NCI-H1048 (cell line): ENCODE results near the gene SEMA6C.

Experiments
- DNase-seq: peaks from one replicate; lab custom pipeline; 2025; lab: John Stamatoyannopoulos, UW

Gene SEMA6C

GRCh38 chr1:151158326-151158725 is 11.9 kb upstream of the SEMA6C start:
- no peak for DNase-seq

- no peak for DNase-seq
Measured at GRCh38 chr1:151157067-151157531, 10.7 kb upstream of the SEMA6C start.

- DNase-seq: no peak
Measured at GRCh38 chr1:151156515-151156819, 10.0 kb upstream of the SEMA6C start, which contains the start of gene TNFAIP8L2. TSS of gene TNFAIP8L2 (plus strand) at chr1:151156649. CDS start at chr1:151158698, 2,049 bp downstream.

DNA sequence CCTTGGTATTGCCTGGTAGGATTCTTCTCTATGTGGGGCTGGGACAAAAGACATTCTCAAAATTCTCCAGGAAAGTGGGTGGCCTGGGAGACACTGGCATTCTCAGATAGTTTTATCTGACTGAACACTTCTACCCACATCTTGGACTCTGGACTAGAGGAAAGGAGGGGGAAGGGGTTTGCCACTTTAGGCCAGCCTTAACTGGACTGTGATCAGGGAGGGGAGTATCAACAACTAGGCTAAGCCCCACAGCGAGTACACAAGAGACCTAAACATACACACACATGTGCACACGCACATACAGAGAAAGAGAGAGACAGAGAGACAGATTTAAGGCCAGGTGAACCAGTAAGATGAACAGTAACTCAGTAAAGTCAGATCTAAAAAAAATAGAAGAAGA is 1.2 kb upstream of the SEMA6C start:
- no peak for DNase-seq

- no peak for DNase-seq
Measured at GRCh38 chr1:151147132-151147503, 687 bp upstream of the SEMA6C start.

GRCh38 chr1:151146072-151146411 is 389 bp downstream of the SEMA6C start:
- no peak for DNase-seq

DNA sequence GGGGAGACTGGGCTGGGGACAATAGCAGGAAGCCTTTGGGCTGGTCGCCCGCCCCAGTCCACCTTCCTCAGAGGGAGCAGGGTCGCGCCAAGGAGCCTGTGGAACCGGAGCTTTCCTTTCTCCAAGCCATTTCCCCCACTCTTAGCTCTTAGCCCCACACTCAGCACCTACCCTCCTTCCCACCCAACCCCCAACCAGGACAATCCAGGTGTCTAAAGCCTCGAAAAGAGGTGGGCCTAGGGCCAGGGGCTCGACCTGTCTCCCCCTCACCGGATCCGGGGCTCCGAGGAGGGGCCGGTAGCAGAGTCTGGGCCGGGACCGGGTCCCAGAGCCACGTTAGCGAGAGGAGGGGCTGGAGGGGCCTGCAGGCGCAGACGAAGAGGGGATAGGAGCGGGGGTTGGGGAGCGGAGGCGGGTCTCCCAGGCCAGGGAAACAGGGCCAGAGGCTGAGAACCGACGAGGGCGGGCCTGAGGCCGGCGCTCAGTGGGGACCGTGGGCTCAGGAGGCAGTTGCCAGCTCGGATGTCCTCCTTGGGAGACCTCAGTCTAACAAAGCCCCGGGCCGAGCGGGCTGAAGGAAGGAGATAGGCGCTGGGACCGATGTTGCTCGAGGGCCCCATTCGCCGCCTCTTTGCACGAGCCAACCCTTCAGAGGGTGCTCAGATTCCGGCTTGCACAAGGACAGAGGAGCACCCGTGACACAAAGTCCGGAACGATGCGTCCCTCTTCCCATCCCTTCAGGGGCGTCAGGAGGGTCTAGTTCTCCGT is 943 bp downstream of the SEMA6C start:
- no peak for DNase-seq

DNA sequence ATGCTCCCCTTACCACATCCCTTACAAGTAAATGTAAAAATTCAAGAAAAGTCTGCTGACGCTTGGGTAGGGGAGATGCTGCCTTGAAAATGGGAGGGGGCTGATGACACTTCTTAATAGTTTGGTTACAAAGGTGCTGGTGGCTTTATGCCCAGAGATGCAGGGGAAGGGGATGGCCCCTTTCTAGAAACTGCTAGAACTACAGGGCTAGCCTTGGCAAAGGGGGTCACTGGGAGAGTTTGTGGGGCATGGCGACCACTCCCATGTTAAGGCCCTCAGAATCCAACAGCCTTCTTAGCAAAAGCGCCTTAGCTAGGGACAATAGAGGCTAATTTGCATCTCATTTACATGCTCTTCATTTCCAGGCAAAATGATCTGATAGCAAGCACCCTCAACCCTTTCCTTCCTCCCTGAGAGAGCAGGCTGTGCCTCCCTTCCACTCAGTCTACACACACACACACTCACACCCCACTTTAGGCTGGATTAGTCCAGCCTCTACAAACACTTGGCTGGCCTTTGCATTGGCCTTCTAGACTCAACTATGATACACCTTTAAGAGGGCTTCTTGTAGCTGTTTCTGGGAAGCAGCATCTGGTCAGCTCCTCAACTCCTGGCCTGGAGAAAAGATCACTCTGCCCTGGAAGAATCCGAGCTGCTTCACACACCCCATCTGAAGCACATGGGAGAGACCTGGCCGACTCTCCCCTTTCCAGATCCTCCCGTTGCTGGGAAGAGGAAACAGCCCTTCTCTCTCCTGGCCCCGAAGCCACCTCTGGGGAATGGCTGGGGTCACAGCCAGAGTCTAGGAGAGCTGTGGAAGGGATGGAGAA is 1.7 kb downstream of the SEMA6C start:
- no peak for DNase-seq

DNA sequence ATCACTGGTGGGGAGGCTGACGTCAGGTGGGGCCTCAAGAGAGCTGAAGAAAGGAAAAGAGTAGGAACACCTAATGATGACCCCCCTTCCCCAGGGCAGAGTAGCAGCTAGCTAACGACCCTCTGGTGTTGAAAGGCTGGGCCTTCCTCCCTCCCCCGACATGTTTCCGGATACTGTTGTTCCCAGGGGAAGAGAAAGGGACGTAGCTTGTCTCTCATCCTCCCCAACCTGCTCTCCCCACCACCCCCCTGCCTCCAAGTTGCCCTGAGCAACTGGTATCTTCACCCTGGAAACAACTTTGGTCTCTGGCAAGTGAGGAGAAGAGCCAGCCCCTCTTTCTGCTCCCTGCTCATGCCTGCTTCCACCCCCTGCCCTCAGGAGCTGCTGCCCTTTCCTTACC is 2.4 kb downstream of the SEMA6C start:
- DNase-seq: no peak

DNA sequence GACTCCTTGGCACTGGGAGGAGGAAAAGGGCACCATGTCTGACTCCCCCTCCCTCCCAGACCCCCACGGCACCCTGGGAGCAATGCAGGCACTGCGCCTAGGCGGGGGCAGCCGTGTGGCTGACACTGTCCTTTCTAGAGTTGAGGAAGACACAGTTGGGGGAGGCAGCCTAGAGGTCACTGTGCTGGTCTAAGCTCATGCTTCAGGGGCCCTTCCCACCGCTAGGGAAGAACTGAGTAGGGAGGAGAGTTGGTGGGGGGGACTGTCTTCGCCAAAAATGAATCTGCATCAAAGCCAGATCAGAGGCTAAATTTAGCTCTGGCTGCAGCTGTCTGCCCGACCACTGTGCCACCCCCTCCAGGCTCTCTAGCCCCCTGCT is 3.4 kb downstream of the SEMA6C start:
- DNase-seq: no peak

- no peak for DNase-seq
Measured at GRCh38 chr1:151142411-151143056, 3.9 kb downstream of the SEMA6C start.

DNA sequence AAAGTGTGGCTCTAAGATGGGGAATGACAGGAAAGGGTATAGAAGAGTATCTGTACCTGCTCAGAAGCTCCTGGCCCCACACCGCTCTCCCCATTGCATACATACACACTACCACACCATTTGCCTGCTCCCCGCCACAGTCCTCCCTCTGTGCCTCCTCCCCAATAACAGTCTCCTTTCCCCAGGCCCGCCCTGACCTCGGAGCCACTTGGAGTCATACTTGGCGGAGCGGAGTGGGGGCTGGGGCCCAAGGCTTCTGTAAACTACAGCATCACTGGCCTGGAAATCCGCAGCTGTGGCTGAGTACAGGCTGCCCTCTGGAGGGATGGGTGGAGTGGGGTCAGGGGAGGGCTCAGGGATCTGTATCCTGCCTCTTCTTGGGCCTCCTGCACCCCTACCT is 8.6 kb downstream of the SEMA6C start:
- no peak for DNase-seq

DNA sequence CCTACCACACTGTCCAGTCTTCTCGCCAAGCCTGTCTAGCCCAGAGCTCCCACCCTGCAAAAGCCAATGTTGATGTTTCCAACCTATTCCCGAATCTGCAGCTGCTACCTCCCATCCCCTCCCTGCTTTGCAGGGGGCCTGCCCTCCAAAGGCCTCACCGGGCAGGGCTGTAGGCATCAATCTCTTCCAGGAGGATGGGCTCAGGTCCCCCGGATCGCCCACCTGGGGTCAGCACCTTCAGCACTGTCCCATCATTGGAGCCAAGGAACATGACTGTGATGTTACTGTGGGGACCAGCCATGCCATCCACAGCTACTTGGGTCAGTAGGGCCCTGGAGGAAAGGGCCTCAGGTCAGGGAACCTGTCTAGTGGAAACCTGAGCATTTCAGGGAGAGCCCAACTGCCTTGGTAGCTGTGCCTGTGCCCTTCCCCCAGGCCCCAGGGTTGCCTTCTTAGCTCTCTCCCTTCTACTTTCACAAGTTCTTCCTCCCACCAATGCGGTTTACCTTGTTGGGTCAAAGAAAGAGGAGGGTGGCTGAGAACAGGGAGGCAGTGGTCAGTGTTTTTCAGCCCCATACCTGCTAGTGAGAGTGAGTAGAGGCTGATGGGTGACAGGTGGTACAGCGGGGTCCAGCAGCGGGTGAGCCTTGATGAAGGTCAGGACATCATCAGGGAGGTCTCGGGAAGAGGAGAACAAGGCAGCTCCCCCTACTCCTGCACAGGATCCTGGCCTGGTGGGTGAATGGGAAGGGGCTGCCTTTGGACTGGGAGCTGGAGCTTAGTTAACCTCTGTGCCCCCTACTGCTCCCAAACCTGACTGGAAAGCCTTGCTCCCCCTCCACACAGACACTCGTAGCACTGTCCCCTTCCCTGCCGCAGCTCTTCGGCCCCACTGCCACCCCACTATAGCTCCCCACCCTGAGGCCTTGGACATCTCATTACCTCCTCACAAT is 10.7 kb downstream of the SEMA6C start:
- DNase-seq: no peak

DNA sequence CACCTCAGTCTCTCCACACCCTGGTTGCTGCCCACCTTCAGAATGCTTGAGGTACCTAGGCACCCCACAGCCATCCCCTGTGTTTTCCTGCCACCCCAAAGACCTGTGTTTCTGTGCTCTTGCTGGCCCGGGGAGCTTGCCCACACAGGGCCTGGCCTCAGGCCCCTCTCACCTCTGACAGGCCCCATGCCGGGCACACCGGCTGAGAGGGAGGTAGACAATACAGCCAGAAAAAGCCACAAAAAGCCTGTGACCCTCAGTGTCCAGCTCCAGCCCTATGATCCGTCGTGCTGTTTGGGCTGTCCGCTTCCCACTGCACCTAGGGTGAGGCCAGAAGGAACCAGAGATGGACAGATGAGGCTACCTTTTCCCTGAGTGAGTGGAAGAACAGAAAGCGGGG is 11.4 kb downstream of the SEMA6C start:
- no peak for DNase-seq

- no peak for DNase-seq
Measured at GRCh38 chr1:151134396-151134795, 12.0 kb downstream of the SEMA6C start.

GRCh38 chr1:151133018-151133806 is 13.2 kb downstream of the SEMA6C start:
- no peak for DNase-seq

DNA sequence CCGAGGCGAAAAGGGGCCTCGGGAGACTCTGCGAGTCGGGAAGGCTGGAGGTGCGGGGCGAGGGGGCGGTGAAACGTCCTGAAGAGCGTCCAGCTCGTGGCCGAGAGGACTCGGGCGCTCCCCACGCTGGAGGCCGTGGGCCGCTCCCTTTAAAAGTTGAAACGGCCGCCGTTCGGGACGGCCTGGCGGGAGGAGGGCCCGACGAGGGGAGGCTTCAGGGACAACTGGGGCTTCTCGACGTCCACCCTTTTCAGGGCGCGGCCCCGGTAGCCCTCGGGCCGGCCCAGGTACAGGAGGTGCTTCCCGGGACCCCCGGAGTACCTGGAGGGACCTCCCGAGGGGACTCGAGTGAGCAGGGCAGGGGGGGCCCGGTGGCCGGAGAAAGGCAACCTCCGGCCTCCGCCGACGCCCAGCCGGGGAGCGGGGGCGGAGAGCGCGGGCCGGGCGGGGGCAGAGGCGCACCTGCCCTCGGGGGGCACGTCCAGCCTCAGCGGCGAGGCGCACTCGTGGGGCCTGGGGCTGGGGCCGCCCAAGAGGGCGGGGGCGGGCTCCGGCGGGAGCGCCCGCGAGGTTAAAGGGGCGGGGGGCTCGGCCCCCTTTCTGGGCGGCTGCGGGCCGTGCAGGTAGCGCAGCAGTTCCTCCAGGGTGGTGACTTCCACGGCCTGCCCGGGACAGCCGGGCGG is 14.0 kb downstream of the SEMA6C start:
- no peak for DNase-seq

- no peak for DNase-seq
Measured at GRCh38 chr1:151131701-151132334, 14.6 kb downstream of the SEMA6C start.

DNA sequence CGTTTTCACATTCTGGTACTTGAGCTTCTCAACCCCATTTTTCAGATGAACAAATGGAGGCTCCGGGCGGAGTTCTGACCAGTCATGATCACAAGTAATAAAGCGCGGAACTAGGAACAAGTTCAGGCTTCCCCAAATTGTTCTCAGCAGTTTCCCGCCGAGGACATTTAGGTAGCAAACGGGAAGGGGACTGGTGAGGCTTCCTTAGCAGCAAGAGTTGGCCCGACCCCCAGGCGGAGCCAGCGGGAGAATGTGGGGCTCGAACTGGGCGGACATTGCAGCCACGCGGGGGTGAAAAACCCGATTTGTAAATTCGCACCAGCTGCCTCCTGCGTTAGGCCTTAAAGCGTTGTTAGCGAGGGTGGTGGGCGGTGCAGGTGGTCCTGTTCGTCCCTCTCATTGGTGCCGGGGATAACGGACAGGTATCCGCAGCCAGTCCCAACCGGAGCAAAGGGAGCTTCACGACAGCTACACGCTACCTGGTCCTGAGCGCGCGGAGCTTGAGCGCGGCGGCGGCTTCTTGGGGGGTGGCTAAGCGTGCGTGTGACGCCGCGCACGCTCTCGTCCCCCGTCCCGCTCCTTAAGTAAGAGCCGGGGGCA is 15.3 kb downstream of the SEMA6C start:
- no peak for DNase-seq

- no peak for DNase-seq
Measured at GRCh38 chr1:151128800-151129199, 17.6 kb downstream of the SEMA6C start.
